UCSD-AML1 (cell line): Measurements from ENCODE around the gene TRIM37.
"Not testable (repeated sequence)": the region's sequence is repeated elsewhere in the genome, so short reads cannot be mapped to it uniquely, and the experiment has no call there.

Experiments
- DNase-seq: peaks from one replicate; lab custom pipeline; 2025; ENCODE audit not compliant: unreplicated experiment; lab: John Stamatoyannopoulos, UW

The TRIM37 gene

GRCh38 chr17:59106463-59107305, at the start of gene TRIM37:
TSS of gene TRIM37 (minus strand) at chr17:59106880. CDS start at chr17:59106461, 419 bp downstream.
- DNase-seq: peak; percentile 100

DNA sequence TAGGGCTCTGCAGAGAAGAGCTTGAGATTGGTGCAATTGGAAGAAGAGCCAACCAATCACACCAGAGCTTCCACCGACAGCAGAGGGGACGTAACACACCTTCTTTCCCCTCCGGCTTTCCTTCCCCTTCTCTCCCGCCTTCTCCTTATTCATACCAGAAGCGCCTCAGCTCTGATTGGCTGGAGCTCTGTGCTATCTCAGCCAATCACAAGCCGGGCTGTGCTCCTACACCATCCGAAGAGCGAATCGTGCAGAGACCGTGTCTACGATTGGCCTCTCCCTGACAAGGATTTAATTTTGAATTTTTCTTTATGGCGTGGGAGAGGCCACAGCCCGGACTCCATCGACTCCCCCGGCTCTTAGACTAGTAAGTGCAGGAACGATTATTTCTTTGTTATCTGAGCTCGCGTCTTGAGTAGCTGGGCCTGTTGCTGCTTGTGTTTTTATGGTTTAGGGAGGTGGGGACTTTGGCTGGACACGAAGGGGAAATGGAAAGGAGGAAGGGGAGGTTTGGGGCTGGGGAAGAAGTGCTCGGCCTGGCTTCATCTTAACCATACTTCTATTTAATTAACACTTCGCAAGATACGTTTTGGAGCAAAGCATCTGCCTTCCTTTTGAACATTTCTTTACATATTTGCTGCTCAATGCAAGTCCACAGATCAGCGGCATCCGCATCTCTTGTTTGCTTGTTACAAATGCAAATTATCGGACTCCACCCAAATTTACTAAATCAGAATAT, 48.9 kb upstream of the TRIM37 start, which contains the start of gene PRR11:
PRR11 (plus strand) TSS at position 308 of the 739 bp plus-strand sequence. CDS start 14,007 bp downstream, outside the sequence.
- peak; percentile 98 for DNase-seq

GRCh38 chr17:59154721-59155438, 48.2 kb upstream of the TRIM37 start, which contains the start of gene SKA2:
TSS of gene SKA2 (minus strand) at chr17:59155186. CDS start at chr17:59155163, 23 bp downstream.
- DNase-seq: peak; percentile 98

GRCh38 chr17:59154292-59154720, 47.6 kb upstream of the TRIM37 start:
- DNase-seq: peak; percentile 68

GRCh38 chr17:59152925-59153324, 46.2 kb upstream of the TRIM37 start:
- no peak for DNase-seq

- no peak for DNase-seq
Measured at GRCh38 chr17:59151591-59151990, 44.9 kb upstream of the TRIM37 start.

DNA sequence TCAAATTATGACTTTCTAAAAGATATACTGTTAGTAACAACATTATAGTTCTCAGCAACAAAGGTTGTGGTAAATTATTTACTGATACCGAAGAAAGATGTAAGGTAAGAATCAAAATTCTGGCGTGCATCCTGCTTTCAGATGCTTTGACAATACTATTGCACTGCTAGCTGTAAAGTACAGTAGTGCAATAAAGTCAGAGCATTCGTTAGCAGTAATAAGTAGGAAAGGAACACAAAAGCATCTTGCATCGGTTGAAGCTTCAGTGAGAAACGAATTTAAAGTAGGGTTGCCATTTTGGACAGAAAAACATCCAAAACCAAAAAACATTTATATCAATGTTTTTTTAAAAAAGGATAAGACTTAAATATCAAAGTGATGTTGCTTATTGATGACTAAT, 44.3 kb upstream of the TRIM37 start:
- DNase-seq: no peak

DNA sequence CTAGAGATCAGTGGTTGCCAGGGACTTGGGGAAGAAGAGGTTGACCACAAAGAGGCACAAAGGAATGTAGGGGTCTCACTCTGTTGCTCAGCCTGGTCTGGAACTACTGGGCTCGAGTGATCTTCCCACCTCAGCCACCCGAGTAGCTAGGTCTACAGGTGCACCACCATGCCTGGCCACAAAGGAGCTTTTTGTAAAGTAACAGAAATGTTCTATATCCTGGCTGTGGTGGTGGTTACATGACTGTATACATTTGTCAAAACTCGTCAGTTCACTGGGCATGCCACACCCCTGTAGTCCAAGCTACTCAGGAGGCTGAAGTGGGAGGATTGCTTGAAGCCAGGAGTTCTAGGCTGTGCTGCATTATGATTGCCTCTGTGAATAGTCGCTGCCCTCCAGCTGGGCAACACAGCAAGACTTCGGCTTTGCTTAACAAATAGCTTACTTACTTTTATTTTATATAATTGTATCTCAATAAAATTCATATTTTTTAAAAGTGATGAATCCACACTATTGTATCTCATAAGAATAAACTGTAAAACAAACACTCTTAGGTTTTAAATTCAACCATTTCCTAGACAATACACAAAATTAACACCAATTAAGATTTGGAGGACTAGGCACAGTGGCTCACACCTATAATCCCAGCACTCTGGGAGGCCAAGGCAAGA, 43.3 kb upstream of the TRIM37 start:
- DNase-seq: no peak

GRCh38 chr17:59149051-59149450, 42.4 kb upstream of the TRIM37 start:
- no peak for DNase-seq

GRCh38 chr17:59145571-59146096, 39.0 kb upstream of the TRIM37 start:
- DNase-seq: no peak

GRCh38 chr17:59141860-59142259, 35.2 kb upstream of the TRIM37 start:
- no peak for DNase-seq

- no peak for DNase-seq
Measured at GRCh38 chr17:59139939-59140338, 33.3 kb upstream of the TRIM37 start.

- DNase-seq: not testable (repeated sequence)
Measured at GRCh38 chr17:59138339-59138738, 31.7 kb upstream of the TRIM37 start.

- DNase-seq: no peak
Measured at GRCh38 chr17:59131131-59131530, 24.5 kb upstream of the TRIM37 start.

- no peak for DNase-seq
Measured at GRCh38 chr17:59129814-59130213, 23.1 kb upstream of the TRIM37 start.

DNA sequence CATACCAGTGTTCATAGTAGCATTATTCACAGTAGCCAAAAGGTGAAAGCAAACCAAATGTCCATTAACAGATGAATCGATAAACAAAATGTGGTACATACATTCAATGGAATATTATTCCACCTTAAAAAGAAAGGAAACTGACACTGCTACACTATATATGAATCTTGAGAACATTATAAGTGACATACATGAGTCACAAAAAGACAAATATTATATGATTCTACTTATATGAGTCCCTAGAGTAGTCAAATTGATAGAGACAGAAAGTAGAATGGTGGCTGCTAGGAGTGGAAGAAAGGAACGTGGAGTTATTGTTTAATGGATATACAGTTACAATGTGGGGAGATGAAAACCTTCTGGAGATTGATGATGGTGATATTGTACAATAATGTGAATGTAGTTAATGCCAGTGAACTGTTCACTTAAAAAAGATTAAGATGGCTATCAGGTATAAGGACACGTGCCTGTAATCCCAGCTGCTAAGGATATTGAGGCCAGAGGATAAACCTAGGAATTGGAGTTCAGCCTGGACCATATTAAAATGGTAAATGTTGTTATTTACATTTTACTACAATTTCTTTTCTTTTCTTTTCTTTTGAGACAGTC, 20.2 kb upstream of the TRIM37 start:
- DNase-seq: no peak

DNA sequence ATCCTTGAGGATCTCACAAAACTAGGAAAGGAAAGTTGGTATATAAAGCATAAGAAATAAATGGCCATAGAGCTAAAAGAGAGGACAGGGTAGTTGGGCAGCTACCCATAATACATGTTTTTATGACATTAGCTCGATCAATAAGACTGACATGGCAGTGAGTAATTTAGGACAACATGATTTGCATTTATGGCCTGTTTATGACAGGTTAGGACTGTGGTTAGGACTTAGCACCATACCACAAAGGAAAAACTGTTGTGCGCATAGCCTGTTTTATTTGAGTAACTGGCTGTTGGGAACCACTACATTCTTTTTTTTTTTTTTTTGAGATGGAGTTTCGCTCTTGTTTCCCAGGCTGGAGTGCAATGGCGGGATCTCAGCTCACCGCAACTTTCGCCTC, 18.0 kb upstream of the TRIM37 start:
- DNase-seq: no peak

GRCh38 chr17:59121901-59122480, 15.3 kb upstream of the TRIM37 start:
- DNase-seq: no peak

DNA sequence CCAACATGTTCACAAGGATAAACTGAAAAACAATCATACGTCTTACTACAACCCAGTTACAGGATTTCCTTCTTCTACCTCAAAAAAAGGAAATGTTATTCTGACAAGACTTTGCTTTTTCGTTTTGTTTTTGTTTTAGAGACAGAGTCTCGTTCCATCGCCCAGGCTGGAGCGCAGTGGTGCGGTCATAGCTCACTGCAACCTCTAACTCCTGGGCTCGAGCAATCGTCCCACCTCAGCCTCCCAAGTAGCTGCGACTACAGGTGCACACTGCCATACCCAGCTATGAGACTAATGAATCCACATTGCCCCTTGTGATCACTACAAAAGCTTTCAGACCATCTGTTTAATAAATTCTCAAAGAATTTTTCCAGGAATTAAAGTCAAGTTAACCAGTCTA, 8.8 kb upstream of the TRIM37 start:
- no peak for DNase-seq

GRCh38 chr17:59111539-59111938, 4.9 kb upstream of the TRIM37 start:
- no peak for DNase-seq
